Kidney tubule cell (primary cell): Measurements from ENCODE around the gene ACOX1.

Source experiments
- DNase-seq: peaks from one replicate; pipeline ENCODE4 v3.0.0-alpha.2; 2018; ENCODE audit warnings: low spot score

Gene ACOX1

DNA sequence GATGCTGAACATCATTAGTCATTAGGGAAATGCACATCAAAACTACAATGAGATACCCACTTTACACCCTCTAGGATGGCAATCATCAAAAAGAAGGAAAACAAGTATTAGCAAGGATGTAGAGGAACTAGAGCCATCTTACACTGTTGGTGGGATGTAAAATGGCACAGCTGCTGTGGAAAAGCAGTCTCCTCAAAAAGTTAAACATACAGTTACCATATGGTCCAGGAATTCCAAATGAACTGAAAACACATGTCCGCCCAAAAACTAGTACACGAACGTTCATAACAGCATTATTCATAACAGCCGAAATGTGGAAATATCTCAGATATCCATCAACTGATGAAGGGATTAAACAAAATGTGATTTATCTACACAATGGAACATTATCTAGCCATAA is 45.2 kb downstream of the ACOX1 start:
- no peak for DNase-seq

DNA sequence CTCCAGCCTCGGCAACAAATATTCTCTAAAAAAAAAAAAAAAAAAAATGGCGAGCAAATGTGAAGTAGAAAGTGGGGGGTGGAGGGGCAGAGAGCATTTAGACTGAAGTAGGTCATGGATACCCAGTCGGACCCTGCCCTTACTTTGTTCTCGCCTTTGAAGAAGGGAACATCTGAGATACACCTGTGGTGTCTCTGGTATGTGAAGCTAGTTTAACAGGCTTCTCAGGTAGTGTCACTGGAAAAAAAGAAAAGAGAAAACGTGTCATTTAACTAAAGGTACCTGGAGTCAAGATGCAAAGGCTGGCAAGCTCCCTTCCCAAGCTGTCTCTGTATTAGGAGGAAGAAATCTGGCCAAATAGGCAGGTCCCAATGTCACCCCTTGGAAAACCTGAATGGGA is 46.1 kb downstream of the ACOX1 start:
- DNase-seq: no peak

DNA sequence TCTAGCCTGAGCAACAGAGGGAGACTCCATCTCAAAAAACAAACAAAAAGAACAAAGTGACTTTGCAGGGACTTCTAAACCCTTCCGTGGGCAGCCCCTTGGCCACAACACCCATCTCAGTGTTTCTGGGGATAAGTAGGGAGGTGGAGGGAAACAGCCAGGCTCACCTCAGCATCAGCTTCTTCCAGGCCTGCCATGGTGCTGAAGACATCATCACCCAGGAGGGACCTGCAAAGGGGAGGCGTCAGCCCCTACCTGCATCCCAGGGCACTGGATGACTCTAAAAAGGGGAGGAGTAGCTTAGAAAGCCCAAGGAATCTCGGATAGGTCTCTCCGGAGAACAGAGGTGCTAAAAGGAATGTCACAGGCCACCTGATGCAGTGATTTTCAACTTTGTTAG is 47.9 kb downstream of the ACOX1 start:
- DNase-seq: no peak

DNA sequence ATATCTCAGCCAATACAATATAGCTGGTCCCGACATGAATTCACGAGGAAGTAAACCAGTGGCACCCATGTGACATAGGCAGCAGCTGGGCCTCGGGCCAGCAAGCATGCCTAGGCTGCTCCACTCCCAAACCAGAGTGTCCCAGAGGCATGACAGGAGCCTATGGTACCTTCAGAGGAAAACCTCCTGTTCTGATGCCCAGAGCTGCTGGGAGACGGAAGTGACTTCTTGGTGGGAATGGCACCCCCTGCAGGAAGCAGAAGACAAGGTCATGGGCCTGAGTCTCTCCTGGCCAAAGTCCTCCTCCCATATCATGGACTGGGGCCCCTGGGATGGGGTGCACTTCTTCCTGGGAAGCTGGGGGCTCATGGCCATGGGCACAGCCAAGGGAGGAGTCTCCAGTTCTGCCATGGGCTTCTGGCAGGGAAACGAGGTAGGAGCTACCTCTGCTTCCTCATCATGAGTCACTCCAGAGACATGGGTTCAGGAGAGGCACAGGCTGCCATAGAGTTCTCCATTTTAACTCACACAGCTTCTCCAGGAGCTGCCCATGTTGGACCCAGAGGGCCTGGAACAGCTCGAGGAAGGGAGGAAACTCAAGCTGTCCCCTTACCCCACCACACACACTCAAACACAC is 51.6 kb downstream of the ACOX1 start:
- DNase-seq: no peak

DNA sequence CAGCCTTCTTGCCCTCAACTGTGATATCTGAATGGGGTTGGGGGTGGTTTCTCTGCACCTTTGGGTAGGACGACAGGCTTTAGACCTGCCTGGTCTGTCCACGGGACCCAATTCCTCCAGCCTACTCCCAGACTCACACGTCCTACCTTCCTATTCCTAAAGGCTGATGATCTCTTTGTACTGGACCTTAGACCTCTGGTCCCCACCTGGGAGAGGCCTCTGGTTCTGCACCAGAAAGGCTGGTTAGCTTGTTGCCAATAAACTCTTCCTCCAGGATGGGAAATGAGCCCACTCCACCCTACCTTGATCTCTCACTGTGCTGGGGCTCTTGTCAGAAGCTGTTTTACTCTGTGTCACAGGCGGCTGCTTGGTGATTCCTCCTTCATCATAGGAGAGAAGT is 52.5 kb downstream of the ACOX1 start:
- DNase-seq: no peak

DNA sequence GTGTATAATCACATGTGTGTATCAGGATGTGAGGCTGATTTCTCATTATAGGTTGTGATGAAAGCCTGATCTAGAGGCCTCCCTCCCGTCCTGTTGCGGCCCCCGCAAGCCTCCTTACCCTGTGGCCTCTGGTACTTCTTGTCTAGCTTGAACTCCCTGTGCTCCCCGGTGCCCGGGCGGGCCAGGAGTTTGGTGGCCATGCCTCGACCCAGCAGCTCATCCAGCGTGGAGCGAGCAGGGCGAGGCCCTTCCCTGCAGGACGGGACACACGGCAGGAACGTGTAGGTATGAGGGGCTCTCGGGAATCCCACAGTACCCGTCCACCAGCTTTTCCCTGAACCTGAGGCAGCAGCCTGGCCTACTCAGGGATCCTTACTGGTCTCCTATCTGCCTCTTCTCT is 53.1 kb downstream of the ACOX1 start:
- no peak for DNase-seq

DNA sequence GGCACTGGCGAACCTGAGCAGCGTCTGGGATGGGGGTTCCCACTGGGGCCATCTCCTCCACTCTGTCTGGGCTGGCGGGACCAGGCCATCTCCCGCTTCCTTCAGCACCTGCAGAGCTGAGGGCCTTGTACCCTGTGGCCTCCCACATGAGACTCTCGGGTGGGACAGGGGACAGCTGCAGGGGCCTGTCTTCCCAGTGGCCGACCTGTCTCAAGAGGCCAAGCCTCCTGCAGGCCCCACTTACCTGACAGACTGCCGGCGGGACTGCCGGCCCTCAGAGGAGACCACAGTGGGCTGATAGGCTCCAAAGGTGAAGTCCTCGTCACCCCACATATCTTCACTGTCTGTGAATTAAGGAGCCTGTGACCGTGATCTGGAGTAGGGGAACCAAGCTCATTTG is 53.9 kb downstream of the ACOX1 start:
- DNase-seq: no peak

DNA sequence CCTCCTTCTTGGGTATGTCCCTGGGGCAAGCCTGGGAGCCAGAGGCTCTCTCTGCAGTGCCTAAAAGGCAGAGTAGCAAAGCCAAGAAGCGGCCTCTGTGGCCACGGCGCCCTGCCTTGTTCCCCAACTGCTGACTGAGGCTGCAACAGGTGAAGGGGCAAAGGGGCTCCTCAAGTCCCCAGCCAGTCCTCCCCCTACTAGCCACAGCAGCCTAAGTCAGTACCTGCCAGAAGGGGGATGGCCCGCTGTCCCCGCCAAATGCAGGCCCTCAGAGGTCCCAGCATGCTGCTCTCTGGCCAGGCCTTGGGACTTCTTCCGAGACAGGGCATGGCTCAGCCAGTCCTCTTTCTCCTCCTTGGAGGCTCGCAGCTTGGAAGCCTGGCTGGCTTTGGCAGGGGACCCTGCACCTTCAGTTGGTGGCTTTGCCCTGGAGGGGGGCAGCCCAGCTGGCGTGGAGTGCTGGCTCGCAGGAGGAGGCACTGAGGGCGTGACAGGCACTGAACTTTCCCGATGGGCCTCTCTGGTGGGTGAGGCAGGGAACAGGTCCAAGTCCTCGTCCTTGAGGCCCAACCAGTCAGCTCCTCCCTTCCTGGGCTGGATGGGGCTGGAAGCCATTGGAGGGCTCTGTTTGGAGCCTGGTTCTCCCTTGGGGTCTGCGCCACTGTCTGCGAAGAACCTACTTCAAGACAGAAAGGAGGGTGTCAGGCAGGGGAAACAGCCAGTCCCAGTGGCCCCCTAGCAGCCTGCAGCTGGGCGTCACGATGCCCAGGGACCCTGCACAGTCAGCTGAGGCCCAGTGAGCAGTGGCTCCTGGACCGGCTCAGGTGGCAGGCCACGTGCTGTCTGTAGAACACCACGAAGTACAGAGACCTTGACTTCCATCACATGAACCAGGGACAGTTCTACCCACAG is 55.7 kb downstream of the ACOX1 start:
- no peak for DNase-seq

DNA sequence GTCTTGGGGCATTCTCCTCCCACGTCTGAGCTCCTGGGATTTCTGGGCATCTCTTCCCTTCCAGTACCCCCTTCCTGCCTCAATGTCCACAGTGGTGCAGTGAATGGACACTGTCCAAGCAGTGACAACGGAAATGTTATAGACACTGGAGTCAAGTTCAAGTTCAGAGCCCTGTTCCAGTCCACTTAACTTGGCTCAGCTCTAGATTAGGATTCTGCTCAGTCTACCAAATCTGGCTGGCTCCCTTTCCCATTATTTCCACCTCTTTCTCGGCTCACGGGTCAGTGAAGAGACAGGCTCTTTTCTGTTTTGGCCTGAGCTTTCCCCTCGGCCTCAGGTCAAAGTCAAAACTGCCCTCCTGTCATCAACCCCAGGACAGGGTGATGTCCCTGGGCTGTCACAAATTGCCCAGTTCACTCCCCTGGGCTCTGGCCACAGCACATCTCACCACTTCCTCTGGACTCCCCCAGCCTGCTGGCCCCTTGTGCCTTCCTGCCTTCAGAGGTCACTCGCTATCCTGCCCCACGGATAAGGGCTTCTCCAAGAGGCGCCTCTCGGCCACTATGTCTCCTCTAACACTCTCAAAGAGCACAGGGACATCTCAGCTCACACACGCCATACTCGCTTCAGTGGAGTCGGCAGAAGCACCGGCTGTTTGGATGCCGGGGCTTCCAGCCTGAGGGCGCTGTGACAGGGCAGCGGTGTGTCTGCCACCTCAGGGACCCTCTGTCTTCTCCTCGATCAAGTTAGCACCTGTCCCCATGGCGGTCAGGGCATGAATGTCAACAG is 56.6 kb downstream of the ACOX1 start:
- no peak for DNase-seq

DNA sequence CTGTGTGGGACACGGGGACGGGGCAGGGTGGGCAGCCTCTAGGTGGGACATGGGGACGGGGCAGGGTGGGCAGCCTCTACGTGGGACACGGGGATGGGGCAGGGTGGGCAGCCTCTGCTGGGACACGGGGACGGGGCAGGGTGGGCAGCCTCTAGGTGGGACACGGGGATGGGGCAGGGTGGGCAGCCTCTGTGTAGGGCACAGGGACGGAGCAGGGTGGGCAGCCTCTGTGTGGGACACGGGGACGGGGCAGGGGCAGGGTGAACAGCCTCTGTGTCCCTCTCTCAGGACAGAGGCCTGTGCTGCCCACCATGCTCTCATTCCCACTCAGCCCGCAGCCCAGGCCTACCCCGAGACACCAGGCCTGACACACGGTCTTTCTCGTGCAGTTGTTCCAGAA is 57.4 kb downstream of the ACOX1 start:
- DNase-seq: no peak

DNA sequence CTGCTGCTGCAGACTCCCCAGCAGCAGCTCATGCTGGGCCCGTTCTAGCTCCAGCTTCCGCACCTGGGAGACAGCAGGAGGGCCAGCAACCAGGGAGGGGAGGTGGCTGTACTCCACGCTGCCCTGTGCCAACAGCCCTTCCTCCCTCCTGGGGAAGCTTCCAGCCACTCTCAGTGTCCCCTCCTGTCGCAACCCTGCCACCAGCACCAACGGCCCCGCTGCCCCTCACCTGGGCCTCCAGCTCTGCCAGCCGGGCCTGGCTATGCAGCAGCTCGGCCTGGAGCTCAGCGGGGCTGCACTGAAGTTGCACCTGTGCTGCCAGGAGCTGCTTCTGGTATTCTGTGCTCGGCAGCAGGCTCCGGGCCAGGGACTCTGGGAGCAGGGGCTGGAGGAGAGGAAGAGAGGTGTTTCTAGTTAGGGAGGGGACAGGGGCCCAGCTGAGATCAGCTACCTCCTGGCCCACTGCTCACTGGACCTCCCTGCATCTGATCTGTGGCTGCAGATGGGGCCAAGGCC is 58.9 kb downstream of the ACOX1 start:
- DNase-seq: no peak

DNA sequence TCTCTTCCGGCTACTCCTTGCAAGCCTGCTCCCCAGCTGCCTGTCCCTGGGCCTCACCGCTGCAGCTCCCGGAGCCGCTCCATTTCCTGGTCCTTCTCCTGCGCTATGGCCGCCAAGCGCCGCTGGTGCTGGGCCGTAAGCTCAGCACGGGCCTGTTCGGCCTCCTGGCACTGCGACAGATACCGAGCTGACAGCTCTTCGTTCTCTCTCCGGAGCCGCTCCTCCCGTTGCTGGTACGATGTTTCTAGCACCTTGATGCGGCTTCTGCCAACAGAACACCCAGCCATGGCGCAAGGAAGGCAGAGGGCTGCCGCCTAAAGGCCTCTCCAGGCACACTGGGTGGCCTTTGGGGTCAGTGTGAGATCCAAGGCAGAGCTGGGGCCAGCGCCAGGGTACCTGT is 59.4 kb downstream of the ACOX1 start:
- DNase-seq: no peak

DNA sequence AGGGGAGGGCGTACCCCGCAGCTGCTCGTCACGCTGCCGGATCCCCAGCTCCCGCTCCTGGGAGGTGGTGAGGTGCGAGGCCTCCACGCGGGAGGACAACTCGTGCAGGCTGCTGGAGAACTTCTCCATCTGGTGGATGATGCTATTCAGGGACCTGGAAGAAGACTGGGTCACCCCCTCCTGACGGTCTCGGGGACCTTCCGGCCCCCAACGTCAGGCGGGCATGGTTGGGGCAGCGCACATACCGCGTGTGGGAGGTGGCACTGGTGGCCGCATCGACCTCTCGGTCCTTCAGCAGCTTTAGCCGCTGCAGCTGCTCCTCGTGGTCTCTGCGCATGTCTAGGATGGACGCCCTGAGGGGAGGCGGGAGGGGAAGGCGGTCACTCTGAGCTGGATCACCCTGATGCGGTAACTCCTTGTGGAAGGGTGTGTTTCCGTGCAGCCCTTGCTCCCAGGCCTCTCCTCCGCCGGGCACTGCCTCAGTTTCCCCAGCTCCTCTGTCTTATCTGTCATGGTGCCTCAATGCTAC is 61.0 kb downstream of the ACOX1 start:
- no peak for DNase-seq

DNA sequence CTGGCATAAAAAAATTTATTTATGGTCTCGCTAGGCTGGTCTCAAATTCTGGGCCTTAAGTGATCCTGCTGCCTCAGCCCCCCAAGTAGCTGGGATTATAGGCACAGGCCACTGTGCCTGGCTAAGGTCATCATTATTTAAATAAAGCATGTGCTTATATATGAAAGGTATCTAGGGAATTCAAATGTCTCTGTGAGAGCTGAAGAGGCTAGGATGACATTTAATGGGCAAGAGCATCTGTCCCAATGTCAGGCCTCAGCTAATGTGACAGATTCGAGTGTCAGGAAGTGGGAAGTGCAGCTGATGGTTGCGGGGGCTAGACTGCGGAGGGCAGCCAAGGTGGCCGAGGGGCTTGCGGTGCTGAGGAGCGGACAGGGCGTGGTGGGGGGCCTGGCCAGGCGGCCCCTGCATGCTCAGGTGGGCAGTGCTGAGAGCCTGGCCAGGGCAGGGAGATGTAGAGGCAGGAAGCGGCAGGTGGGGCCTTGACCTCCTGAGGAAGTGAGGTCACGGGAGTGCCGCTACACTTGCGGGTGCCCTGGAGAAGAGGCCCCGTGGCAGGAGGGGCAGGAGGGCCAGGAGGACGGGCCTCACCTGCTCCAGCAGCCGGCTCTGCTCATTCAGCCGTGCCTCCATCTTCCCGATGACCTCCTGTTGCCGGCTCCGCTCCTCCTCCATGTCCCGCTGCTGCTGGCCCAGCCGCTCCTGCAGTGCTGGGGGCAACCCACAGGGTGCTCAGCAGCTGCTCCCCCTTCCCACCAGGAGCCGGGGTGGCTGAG is 61.6 kb downstream of the ACOX1 start:
- DNase-seq: no peak

DNA sequence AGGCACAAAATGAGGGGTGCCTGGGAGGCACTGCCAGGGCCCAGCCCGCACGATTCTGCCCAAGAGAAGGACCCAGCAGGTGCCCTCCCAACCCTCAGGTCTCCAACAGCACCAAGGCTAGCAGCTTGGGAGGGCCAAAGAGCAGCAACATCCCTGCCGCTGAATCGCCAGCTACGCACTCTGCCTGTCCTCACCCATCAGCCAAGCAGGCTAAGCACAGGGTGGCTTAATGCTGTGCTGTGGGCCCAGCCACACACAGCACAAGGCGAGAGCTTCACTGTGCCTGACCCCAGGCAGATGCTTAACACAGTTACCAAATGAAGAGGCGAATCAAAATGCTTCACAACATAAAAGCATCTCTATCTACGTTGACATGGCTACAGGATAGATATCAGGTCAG is 63.7 kb downstream of the ACOX1 start:
- no peak for DNase-seq

DNA sequence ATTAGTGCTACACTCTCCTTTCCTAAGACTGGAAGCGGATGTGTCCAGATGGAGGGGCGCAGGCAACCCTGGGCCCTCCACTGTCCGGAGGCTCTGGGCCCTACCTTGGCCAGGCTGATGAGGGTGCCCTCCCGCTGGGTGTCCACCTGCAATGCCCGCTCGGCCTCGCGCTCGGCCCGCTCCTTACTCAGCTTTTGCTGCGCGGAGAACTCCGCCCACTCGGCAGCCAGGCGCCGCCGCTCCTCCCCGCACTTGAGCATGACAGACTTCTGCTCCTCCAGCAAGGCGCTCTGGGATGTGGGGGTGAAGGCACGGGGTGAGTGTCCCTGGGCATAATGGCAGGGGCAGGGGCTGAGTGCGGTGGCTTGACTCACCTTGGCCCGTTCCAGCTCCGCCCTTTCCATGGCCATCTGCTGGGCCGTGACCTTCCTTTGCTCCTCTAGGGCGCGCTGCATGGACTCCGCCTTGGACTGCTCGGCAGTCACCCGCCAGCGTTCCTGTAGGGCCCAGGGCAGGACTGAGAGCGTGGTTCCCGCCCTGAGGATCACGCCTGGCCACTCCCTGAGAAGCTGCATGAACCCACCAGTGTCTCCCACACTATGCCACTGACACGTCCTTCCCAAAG is 64.2 kb downstream of the ACOX1 start:
- no peak for DNase-seq

DNA sequence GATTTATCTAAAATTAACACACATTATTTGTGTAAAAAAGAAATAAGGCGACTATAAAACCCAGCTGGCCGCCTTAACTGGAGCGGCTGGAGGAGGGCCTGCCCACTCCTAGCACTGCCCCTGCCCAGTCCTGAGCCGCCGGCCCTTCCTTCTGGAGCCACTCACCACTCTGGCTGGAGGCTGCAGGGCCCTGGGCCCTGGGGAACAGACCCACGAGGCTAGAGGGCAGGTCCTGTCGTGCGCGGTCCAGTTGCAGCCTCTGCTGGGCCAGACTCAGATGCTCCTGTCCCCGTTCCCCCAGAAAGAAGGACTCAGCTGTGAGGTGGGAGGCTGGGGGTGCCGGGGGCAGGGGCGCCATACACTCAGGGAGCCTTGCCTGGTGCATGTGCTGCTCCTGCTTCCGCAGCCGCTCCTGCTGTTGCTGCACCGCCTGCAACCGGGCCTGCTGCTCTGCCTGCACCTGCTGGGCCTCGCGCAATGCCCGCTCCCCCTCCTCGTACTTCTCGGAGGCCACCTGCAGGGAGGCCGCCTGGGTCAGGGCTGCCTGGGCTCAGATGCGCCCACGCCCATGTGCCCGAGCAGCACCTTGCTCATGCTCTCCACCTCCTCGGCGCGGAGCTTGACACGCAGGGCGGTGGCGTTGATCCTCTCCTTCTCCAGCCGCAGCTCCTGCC is 65.3 kb downstream of the ACOX1 start:
- DNase-seq: no peak

DNA sequence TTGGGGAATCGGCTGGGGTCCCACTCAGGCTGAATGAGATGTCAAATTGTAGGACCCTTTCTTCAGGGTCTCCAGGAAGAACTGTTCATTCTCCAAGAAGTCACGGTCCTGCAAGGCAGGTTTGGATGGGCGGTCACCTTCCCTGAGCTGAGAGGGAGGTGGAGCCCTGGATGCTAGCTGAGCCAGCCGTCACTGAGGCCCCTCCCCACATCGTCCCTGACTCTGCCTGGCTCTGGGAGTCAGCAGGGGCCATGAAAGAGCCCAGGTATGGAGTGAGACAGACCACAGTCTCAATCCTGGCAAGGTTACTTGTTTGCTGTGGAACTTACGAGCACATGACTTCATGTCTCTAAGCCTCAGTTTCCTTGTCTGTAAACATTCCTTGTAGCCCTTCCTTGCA is 68.3 kb downstream of the ACOX1 start:
- DNase-seq: no peak

DNA sequence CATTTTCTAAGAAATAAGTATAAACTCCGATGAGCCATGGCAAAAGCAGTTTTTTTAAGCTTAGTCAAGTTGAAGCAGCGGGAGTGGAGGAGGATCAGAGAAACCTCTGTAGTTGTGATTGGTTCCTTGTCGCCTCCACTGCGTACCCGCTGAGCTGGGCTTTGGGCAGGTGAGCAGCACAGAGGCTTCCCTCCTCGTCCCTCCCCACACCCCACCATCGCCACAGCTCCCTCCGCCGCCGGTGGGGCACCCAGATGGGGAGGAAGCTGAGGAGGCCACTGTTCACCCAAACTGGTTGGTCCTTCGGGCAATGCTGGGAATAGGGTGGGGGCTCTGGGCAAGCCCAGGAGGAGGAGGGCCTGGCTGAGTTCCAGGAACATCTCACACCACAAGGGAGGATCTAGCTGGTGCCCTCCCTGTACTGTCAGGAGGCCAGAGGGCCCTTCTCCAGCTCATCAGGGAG is 69.1 kb downstream of the ACOX1 start:
- no peak for DNase-seq

DNA sequence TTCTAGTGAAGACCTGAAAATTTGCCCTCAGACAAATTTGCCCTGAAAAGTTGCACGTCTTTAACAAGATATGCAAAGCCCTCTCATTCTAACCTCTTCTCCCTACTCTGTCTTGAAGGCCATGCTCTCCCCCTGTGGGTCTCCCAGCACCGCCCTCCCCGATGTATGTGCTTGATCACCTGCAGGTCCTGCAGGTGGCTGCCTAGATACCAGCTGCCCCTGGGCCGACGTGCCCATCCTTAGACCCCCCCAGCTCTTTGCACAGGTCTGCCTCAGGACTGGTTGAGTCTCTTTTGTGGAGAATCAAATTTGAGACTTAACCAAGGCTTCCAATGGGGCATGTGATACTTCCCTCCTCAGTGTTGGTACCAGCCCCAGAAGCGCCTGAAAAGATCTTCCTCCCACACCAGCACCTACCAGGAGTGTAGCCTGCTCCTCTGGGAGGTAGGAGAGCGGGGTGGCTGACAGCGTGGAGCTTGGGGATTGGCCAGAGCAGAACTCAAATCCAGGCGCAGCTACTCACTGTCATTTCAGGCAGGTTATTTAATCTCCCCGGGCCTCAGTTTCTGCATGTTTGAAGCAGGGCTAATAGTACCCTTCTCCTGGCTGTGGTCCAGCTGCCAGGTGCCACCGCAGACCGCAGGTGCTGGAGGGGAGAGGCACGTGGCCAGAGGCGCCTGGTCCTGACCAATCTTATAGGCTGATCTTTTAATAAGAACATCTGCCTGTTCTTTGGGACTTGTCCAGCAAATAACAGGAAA is 69.7 kb downstream of the ACOX1 start:
- no peak for DNase-seq
